HG03135 (cell line): ENCODE data around the gene DCAF6.

Source experiments
- ATAC-seq: cut with Tn5 transposase; IDR thresholded peaks from one replicate; pipeline ENCODE4 v1.9.1; 2021; ENCODE audit warnings: mild to moderate bottlenecking, moderate library complexity; ENCODE audit not compliant: unreplicated experiment

DCAF6 gene

GRCh38 chr1:167964646-167965045 lies 28.2 kb downstream of the DCAF6 start:
- no peak for ATAC-seq

- no peak for ATAC-seq
These were observed 29.6 kb downstream of the DCAF6 start for GRCh38 chr1:167966050-167966449.

GRCh38 chr1:167968569-167968968 lies 32.1 kb downstream of the DCAF6 start:
- ATAC-seq, result no peak

- ATAC-seq, result no peak
These were observed 37.3 kb downstream of the DCAF6 start for GRCh38 chr1:167973832-167974231.

GRCh38 chr1:167974698-167975097 lies 38.2 kb downstream of the DCAF6 start:
- ATAC-seq, result no peak

GRCh38 chr1:167977245-167977644 lies 40.8 kb downstream of the DCAF6 start:
- ATAC-seq, result no peak

GRCh38 chr1:167981933-167982332 lies 45.5 kb downstream of the DCAF6 start:
- no peak for ATAC-seq

GRCh38 chr1:167983797-167984420 lies 47.4 kb downstream of the DCAF6 start:
- ATAC-seq, result no peak

GRCh38 chr1:167984886-167985489 lies 48.5 kb downstream of the DCAF6 start:
- no peak for ATAC-seq

- no peak for ATAC-seq
These were observed 50.7 kb downstream of the DCAF6 start for GRCh38 chr1:167987174-167987573.

GRCh38 chr1:167991546-167991945 lies 55.1 kb downstream of the DCAF6 start:
- no peak for ATAC-seq

- no peak for ATAC-seq
These were observed 57.2 kb downstream of the DCAF6 start for GRCh38 chr1:167993720-167994119.

GRCh38 chr1:167994560-167994959 lies 58.1 kb downstream of the DCAF6 start:
- no peak for ATAC-seq

- ATAC-seq, result no peak
These were observed 58.6 kb downstream of the DCAF6 start for GRCh38 chr1:167995038-167995437.

GRCh38 chr1:167996266-167996665 lies 59.8 kb downstream of the DCAF6 start:
- ATAC-seq, result no peak

- ATAC-seq, result no peak
These were observed 60.6 kb downstream of the DCAF6 start for GRCh38 chr1:167997037-167997575.

- no peak for ATAC-seq
These were observed 63.4 kb downstream of the DCAF6 start for GRCh38 chr1:167999877-168000276.

GRCh38 chr1:168000656-168001055 lies 64.2 kb downstream of the DCAF6 start:
- no peak for ATAC-seq

- ATAC-seq, result no peak
These were observed 64.7 kb downstream of the DCAF6 start for GRCh38 chr1:168001213-168001612.

GRCh38 chr1:168004531-168004930 lies 68.0 kb downstream of the DCAF6 start:
- ATAC-seq, result no peak

- no peak for ATAC-seq
These were observed 69.0 kb downstream of the DCAF6 start for GRCh38 chr1:168005529-168005928.

GRCh38 chr1:168007691-168008090 lies 71.2 kb downstream of the DCAF6 start:
- no peak for ATAC-seq

- no peak for ATAC-seq
These were observed 72.1 kb downstream of the DCAF6 start for GRCh38 chr1:168008595-168008994.
